GM06990 (cell line): ENCODE measurements around the gene NUP93.

Experiments
- DNase-seq: peaks from one replicate; pipeline ENCODE4 v3.0.0-alpha.2; 2011; ENCODE audit not compliant: insufficient read length; ENCODE audit errors: extremely low read depth
- H3K27me3 ChIP-seq: replicated peaks from 2 replicates; pipeline ENCODE4 v1.6.0; 2011; ENCODE audit warnings: low read length; ENCODE audit not compliant: control insufficient read depth, insufficient read depth
- H3K36me3 ChIP-seq: 2 replicates; pipeline ENCODE4 v1.5.1; 2011; ENCODE audit warnings: low read length; ENCODE audit not compliant: control insufficient read depth, insufficient read depth
- H3K4me3 ChIP-seq: replicated peaks from 2 replicates; pipeline ENCODE4 v1.5.1; 2011; ENCODE audit warnings: low read depth, mild to moderate bottlenecking, control low read depth, low read length
- CTCF ChIP-seq: IDR thresholded peaks from 2 replicates; pipeline ENCODE4 v1.5.1; 2011; ENCODE audit warnings: low read length, control low read depth, mild to moderate bottlenecking, inconsistent platforms; ENCODE audit not compliant: insufficient read depth, poor library complexity, severe bottlenecking

NUP93 gene

GRCh38 chr16:56814537-56815432 is 84.9 kb downstream of the NUP93 start:
- Histone ChIP-seq H3K4me3 (no peak overlapping the region), H3K27me3 (no peaks in the 10 kb centered on the region), H3K36me3 (peaks cover 1% of the 10 kb centered on the region)
- TF ChIP-seq CTCF: no peak
- DNase-seq: no peak

- no peak overlapping the region for H3K4me3 ChIP-seq
- DNase-seq: no peak
These were observed 85.8 kb downstream of the NUP93 start for GRCh38 chr16:56815721-56816120.

GRCh38 chr16:56817056-56817455 is 87.1 kb downstream of the NUP93 start:
- no peak for TF ChIP-seq CTCF
- peaks cover 2% of the 10 kb centered on the region for H3K36me3 ChIP-seq

More at GRCh38 chr16:56815721-56816120, 85.8 kb downstream of the NUP93 start:
- H3K27me3 ChIP-seq: no peaks in the 10 kb centered on the region
- peaks cover 1% of the 10 kb centered on the region for H3K36me3 ChIP-seq
- no peak for TF ChIP-seq CTCF

GRCh38 chr16:56817938-56818337 is 88.0 kb downstream of the NUP93 start:
- DNase-seq: no peak
- H3K27me3 ChIP-seq: no peaks in the 10 kb centered on the region
- TF ChIP-seq CTCF: no peak
- no peak overlapping the region for H3K4me3 ChIP-seq
- H3K36me3 ChIP-seq: peaks cover 3% of the 10 kb centered on the region

More at GRCh38 chr16:56817056-56817455, 87.1 kb downstream of the NUP93 start:
- no peaks in the 10 kb centered on the region for H3K27me3 ChIP-seq
- DNase-seq: no peak
- H3K4me3 ChIP-seq: no peak overlapping the region

- no peak for TF ChIP-seq CTCF
- no peak for DNase-seq
- Histone ChIP-seq H3K4me3 (no peak overlapping the region), H3K36me3 (peaks cover 5% of the 10 kb centered on the region), H3K27me3 (no peaks in the 10 kb centered on the region)
These were observed 93.3 kb downstream of the NUP93 start for GRCh38 chr16:56823081-56823733.
